PFSK-1 (cell line): ENCODE measurements around the gene CACYBP.

ENCODE experiments used
- POLR2AphosphoS5 ChIP-seq: IDR thresholded peaks from 2 replicates; pipeline ENCODE4 v1.6.1; 2012; ENCODE audit warnings: low read depth, mild to moderate bottlenecking, control low read depth, low read length, moderate library complexity
- REST ChIP-seq, 2 experiments: IDR thresholded peaks; 2 replicates each; pipeline versions ENCODE4 v1.6.1 to v1.8.0; 2011 to 2012; ENCODE audit warnings: low read depth in 2 of 2, low read length in 2 of 2, control low read depth in 1 of 2, inconsistent platforms in 1 of 2, mild to moderate bottlenecking in 1 of 2, moderate library complexity in 1 of 2; ENCODE audit not compliant: insufficient read depth in 1 of 2
- TAF1 ChIP-seq: IDR thresholded peaks from 2 replicates; pipeline ENCODE4 v1.6.1; 2012; ENCODE audit warnings: low read length, control low read depth, borderline replicate concordance; ENCODE audit not compliant: insufficient read depth

- TF ChIP-seq POLR2AphosphoS5 (no peak), REST (IDR thresholded peaks at IDR 0.05; ENCODE audit: insufficient read depth in 1 of 2, low read depth in 2 of 2, low read length in 2 of 2) (no peak), TAF1 (no peak)
Observed at GRCh38 chr1:174966008-174966572, 33.7 kb upstream of the CACYBP start.
